Endodermal cell (in vitro differentiated cells): Measurements from ENCODE around the gene PLCG2. TPM values are rescaled to one million over a fixed set of nuclear protein-coding genes. Genes with fewer than 3 reads are reported as not detected.

Experiments
- DNase-seq: peaks from one replicate; pipeline ENCODE4 v3.0.0-alpha.2; 2017
- H3K27ac ChIP-seq: 2 replicates; pipeline ENCODE4 v1.5.1; 2013; ENCODE audit warnings: mild to moderate bottlenecking, low read depth, low read length, moderate library complexity
- H3K27me3 ChIP-seq: 2 replicates; pipeline ENCODE4 v1.6.1; 2013; ENCODE audit warnings: mild to moderate bottlenecking, low read length, moderate library complexity; ENCODE audit not compliant: insufficient read depth, control insufficient read depth, poor library complexity, severe bottlenecking
- H3K36me3 ChIP-seq: 2 replicates; pipeline ENCODE4 v1.7.0; 2013; ENCODE audit warnings: mild to moderate bottlenecking, low read length, moderate library complexity; ENCODE audit not compliant: control insufficient read depth, insufficient read depth
- H3K4me1 ChIP-seq: one replicate; pipeline ENCODE4 v1.7.0; 2013; ENCODE audit warnings: low read length; ENCODE audit not compliant: control insufficient read depth, insufficient read depth
- H3K4me3 ChIP-seq: 2 replicates; pipeline ENCODE4 v1.5.1; 2013; ENCODE audit warnings: mild to moderate bottlenecking, low read length, moderate library complexity
- H3K9ac ChIP-seq: 2 replicates; pipeline ENCODE4 v1.6.1; 2013; ENCODE audit warnings: mild to moderate bottlenecking, low read length, moderate library complexity; ENCODE audit not compliant: poor library complexity, severe bottlenecking; ENCODE audit errors: extremely low read depth
- H3K9me3 ChIP-seq: 2 replicates; pipeline ENCODE4 v1.6.1; 2013; ENCODE audit warnings: mild to moderate bottlenecking, low read length, moderate library complexity; ENCODE audit not compliant: control insufficient read depth
- H3K27ac Mint-ChIP-seq: 2 replicates; pipeline ENCODE4 v1.8.0; 2020; ENCODE audit warnings: mixed read lengths
- H3K27me3 Mint-ChIP-seq: 2 replicates; pipeline ENCODE4 v1.8.0; 2021; ENCODE audit warnings: mild to moderate bottlenecking, mixed read lengths; ENCODE audit not compliant: insufficient read depth
- H3K36me3 Mint-ChIP-seq: 2 replicates; pipeline ENCODE4 v1.8.0; 2020; ENCODE audit warnings: low read depth, mixed read lengths
- H3K4me1 Mint-ChIP-seq: 2 replicates; pipeline ENCODE4 v1.8.0; 2020; ENCODE audit warnings: mixed read lengths
- H3K4me3 Mint-ChIP-seq: 2 replicates; pipeline ENCODE4 v1.8.0; 2020; ENCODE audit warnings: mild to moderate bottlenecking, moderate library complexity, mixed read lengths
- H3K9me3 Mint-ChIP-seq: 2 replicates; pipeline ENCODE4 v1.8.0; 2020; ENCODE audit warnings: mild to moderate bottlenecking, mixed read lengths
- WGBS, 2 experiments: methylation state at CpG; one replicate each; pipeline versions ENCODE4 v1.1.5 to v1.1.7; 2013; ENCODE audit warnings: missing lambda C conversion rate in 2 of 2, mixed read lengths in 1 of 2; ENCODE audit not compliant: insufficient coverage in 1 of 2, insufficient read length in 1 of 2; 5-methylcytosine and 5-hydroxymethylcytosine counted together
- total RNA-seq, 2 donors: library from RNA; stranded (reverse); fragmentation: NEBNext Ultra II Directional in 1 of 2; extraction: Animal tissue kit (Norgen Biotek cat#: 25700) in 1 of 2; gene quantifications; 2 replicates in 1 of 2; 3 replicates in 1 of 2; pipeline ENCODE4 v1.2.1, GENCODE V29; 2021
- TF ChIP-seq, protein P1 (sequence below): fragments of 200-600 bp; sonication (generic); conservative IDR thresholded peaks from 2 replicates; pipeline ENCODE4 v1.5.0; 2021; ENCODE audit warnings: antibody characterized with exemption, mild to moderate bottlenecking

PLCG2 gene
- total RNA-seq, 2 donors from 2014 or later, result 34.7 to 48.4 TPM

DNA sequence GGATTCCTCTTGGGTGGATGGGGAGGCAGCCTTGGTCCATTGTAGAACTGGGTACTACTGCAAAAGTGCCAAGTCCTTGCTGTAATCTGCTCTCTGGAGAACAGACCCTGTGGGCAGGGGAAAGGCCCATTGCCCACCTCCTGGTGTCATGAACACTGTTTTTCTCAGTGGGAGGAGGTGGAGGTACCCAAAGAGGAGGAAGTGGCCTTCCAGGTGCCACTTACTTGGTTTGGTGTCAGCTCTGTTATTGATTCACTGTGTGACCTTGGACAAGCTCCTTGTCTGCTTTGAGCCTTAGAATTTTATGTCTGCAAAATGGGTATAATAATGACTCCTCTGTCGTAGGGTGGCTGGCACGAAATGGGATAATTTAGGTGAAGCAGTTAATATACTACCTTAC is 55.8 kb downstream of the PLCG2 start:
- Mint-ChIP-seq H3K27ac (no peak overlapping the region), H3K4me3 (no peak overlapping the region), H3K9me3 (no peaks in the 10 kb centered on the region), H3K36me3 (no peaks in the 10 kb centered on the region), H3K4me1 (peaks cover 20% of the 10 kb centered on the region), H3K27me3 (no peaks in the 10 kb centered on the region)
- Histone ChIP-seq H3K27ac (no peak overlapping the region), H3K4me3 (no peak overlapping the region), H3K9ac (no peak overlapping the region), H3K36me3 (no peaks in the 10 kb centered on the region), H3K4me1 (no peaks in the 10 kb centered on the region), H3K27me3 (no peaks in the 10 kb centered on the region), H3K9me3 (no peaks in the 10 kb centered on the region)
- DNase-seq, result no peak
- TF ChIP-seq, protein P1, sequence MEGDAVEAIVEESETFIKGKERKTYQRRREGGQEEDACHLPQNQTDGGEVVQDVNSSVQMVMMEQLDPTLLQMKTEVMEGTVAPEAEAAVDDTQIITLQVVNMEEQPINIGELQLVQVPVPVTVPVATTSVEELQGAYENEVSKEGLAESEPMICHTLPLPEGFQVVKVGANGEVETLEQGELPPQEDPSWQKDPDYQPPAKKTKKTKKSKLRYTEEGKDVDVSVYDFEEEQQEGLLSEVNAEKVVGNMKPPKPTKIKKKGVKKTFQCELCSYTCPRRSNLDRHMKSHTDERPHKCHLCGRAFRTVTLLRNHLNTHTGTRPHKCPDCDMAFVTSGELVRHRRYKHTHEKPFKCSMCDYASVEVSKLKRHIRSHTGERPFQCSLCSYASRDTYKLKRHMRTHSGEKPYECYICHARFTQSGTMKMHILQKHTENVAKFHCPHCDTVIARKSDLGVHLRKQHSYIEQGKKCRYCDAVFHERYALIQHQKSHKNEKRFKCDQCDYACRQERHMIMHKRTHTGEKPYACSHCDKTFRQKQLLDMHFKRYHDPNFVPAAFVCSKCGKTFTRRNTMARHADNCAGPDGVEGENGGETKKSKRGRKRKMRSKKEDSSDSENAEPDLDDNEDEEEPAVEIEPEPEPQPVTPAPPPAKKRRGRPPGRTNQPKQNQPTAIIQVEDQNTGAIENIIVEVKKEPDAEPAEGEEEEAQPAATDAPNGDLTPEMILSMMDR, result no peak
- 89 to 100% methylated on average over 1 to 2 of the region's 2 CpGs for WGBS, 2 experiments

DNA sequence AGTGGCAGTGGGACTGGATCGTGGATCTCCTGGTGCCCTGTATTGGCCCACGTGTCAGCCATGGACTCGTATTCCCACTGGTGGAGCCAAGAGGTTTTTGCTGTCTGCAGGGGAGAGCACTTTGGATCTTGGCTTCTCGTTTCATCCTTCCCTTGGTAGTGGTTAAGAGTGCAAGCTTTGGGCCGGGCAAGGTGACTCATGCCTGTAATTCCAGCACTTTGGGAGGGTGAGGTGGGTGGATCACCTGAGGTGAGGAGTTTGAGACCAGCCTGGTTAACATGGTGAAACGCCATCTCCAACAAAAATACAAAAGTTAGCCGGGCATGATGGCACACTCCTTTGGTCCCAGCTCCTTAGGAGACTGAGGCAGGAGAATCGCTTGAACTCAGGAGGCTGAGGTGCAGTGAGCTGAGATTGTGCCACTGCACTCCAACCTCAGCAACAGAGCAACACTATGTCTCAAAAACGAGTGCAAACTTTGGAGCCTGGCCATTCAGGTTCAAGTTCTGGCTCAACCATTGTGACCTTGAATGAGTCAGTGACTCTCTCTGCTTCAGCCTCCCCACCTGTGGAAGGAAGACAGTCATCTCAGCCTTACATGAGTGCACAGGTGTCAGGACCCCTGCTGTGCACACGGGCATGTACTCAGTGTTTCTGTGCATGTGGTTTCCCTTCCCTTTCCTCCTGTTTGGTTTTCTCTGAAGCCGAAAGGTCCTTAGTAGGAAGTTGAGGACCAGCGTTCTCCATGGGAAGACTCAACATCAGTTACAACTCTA is 57.4 kb downstream of the PLCG2 start:
- no peaks in the 10 kb centered on the region for H3K36me3 Mint-ChIP-seq
- H3K9me3 ChIP-seq, result no peaks in the 10 kb centered on the region
- no peaks in the 10 kb centered on the region for H3K27me3 Mint-ChIP-seq
- H3K4me3 ChIP-seq, result no peak overlapping the region
- no peak overlapping the region for H3K9ac ChIP-seq
- 89 to 90% methylated on average over 10 to 12 of the region's 12 CpGs for WGBS, 2 experiments
- H3K4me3 Mint-ChIP-seq, result no peak overlapping the region
- no peaks in the 10 kb centered on the region for H3K36me3 ChIP-seq
- TF ChIP-seq, protein P1, result no peak
- no peaks in the 10 kb centered on the region for H3K4me1 ChIP-seq
- no peaks in the 10 kb centered on the region for H3K27me3 ChIP-seq
- no peak for DNase-seq
- H3K4me1 Mint-ChIP-seq, result peaks cover 13% of the 10 kb centered on the region
- no peak overlapping the region for H3K27ac ChIP-seq
- no peak overlapping the region for H3K27ac Mint-ChIP-seq
- peaks cover 3% of the 10 kb centered on the region for H3K9me3 Mint-ChIP-seq

DNA sequence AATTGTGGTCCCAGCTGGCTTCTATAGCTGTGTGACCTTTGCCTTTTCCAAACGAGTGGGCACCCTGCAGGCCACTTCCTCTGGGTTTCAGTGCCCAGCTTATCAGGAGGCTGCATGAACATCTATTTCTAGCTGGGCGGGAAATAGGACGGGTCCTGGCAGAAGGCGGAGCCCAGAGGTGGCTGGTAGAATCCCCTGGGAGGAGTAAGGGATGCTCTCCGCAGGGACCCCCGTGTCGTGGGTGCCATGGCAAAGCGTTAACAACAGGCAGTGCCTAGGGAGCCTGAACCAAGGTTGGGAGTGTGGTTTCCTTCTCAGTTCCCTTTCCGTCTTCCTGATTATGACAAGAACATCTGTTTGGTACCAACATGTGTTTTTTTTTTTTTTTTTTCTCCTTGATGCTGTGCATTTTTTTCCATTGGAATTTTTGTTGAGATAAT is 58.2 kb downstream of the PLCG2 start:
- H3K36me3 Mint-ChIP-seq, result no peaks in the 10 kb centered on the region
- no peaks in the 10 kb centered on the region for H3K36me3 ChIP-seq
- no peak overlapping the region for H3K27ac Mint-ChIP-seq
- no peak overlapping the region for H3K27ac ChIP-seq
- DNase-seq, result no peak
- H3K9me3 ChIP-seq, result no peaks in the 10 kb centered on the region
- H3K9ac ChIP-seq, result no peak overlapping the region
- H3K4me1 Mint-ChIP-seq, result peaks cover 6% of the 10 kb centered on the region
- no peak overlapping the region for H3K4me3 ChIP-seq
- no peak overlapping the region for H3K4me3 Mint-ChIP-seq
- no peaks in the 10 kb centered on the region for H3K27me3 Mint-ChIP-seq
- H3K27me3 ChIP-seq, result no peaks in the 10 kb centered on the region
- TF ChIP-seq, protein P1, result no peak
- H3K9me3 Mint-ChIP-seq, result peaks cover 3% of the 10 kb centered on the region
- WGBS, 2 experiments, result 88 to 95% methylated on average over 8 to 9 of the region's 9 CpGs
- no peaks in the 10 kb centered on the region for H3K4me1 ChIP-seq
